Activated CD4-positive, alpha-beta T cell treated with anti-CD3 and anti-CD28 coated beads for 1 hour (primary cell): ENCODE measurements around the gene GRIA4.
"Not testable (repeated sequence)": the region's sequence is repeated elsewhere in the genome, so short reads cannot be mapped to it uniquely, and the experiment has no call there.

Experiments used
- DNase-seq: peaks from one replicate; pipeline ENCODE4 v3.0.0-alpha.2; 2020

Gene GRIA4

GRCh38 chr11:105863523-105863922 lies 253.7 kb downstream of the GRIA4 start:
- DNase-seq: no peak

- DNase-seq: no peak
These were observed 257.9 kb downstream of the GRIA4 start for GRCh38 chr11:105867742-105868141.

GRCh38 chr11:105868762-105869285 lies 259.0 kb downstream of the GRIA4 start:
- DNase-seq: no peak

- DNase-seq: no peak
These were observed 260.7 kb downstream of the GRIA4 start for GRCh38 chr11:105870516-105871113.

- DNase-seq: no peak
These were observed 268.6 kb downstream of the GRIA4 start for GRCh38 chr11:105878510-105878909.

- DNase-seq: not testable (repeated sequence)
These were observed 269.1 kb downstream of the GRIA4 start for GRCh38 chr11:105878927-105879326.

GRCh38 chr11:105881027-105881426 lies 271.2 kb downstream of the GRIA4 start:
- DNase-seq: no peak

GRCh38 chr11:105884436-105884835 lies 274.6 kb downstream of the GRIA4 start:
- no peak for DNase-seq

GRCh38 chr11:105891685-105892084 lies 281.8 kb downstream of the GRIA4 start:
- no peak for DNase-seq

- no peak for DNase-seq
These were observed 287.3 kb downstream of the GRIA4 start for GRCh38 chr11:105897161-105897560.

GRCh38 chr11:105899772-105900171 lies 289.9 kb downstream of the GRIA4 start:
- no peak for DNase-seq

GRCh38 chr11:105900515-105901035 lies 290.7 kb downstream of the GRIA4 start:
- no peak for DNase-seq

GRCh38 chr11:105903113-105903512 lies 293.2 kb downstream of the GRIA4 start:
- no peak for DNase-seq

GRCh38 chr11:105906517-105906916 lies 296.6 kb downstream of the GRIA4 start:
- DNase-seq: no peak

GRCh38 chr11:105907319-105907718 lies 297.4 kb downstream of the GRIA4 start:
- no peak for DNase-seq

- no peak for DNase-seq
These were observed 300.3 kb downstream of the GRIA4 start for GRCh38 chr11:105910095-105910715.

- DNase-seq: no peak
These were observed 301.6 kb downstream of the GRIA4 start for GRCh38 chr11:105911454-105911853.

- no peak for DNase-seq
These were observed 302.8 kb downstream of the GRIA4 start for GRCh38 chr11:105912666-105913065.

- DNase-seq: no peak
These were observed 305.1 kb downstream of the GRIA4 start for GRCh38 chr11:105915021-105915420.

- no peak for DNase-seq
These were observed 308.2 kb downstream of the GRIA4 start for GRCh38 chr11:105918039-105918438.

GRCh38 chr11:105918600-105918999 lies 308.7 kb downstream of the GRIA4 start:
- no peak for DNase-seq

- no peak for DNase-seq
These were observed 313.4 kb downstream of the GRIA4 start for GRCh38 chr11:105923252-105923651.

- no peak for DNase-seq
These were observed 313.9 kb downstream of the GRIA4 start for GRCh38 chr11:105923807-105924206.
